ENCODE measurements around the gene RSRP1. TPM values are rescaled to one million over a fixed set of nuclear protein-coding genes. Genes with fewer than 3 reads are reported as not detected.
"Not testable (repeated sequence)": the region's sequence is repeated elsewhere in the genome, so short reads cannot be mapped to it uniquely, and the experiment has no call there.

Gene RSRP1
- total RNA-seq, 1 donor from 2014 or later: 124 TPM

DNA sequence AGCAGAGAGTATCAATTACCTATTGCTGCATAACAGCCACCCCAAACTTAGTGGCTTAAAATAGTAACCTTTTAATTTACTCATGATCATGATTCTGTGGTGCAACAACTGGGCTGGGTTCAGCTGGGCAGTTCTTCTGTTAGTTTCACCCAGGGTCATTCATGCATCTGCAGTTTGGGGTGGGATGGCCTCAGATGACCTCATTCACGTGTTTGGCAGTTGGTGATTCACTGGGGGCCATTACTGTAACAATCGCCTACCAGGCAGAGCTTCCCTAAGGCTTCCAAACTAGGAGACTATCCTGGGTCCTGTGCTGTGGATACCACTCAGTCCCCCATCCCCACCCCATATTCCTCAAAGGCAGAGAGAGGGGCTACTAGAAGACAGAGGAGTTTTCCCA is 31.1 kb upstream of the RSRP1 start:
- not testable (repeated sequence) for H3K4me3 Mint-ChIP-seq (ENCODE audit: low read depth); DNase-seq (ENCODE audit: low spot score, unreplicated experiment); H3K4me1 Mint-ChIP-seq (ENCODE audit: low read depth); H3K9me3 Mint-ChIP-seq (ENCODE audit: low read depth); H3K27ac Mint-ChIP-seq; H3K27me3 Mint-ChIP-seq; H3K36me3 Mint-ChIP-seq (ENCODE audit: insufficient read depth)

DNA sequence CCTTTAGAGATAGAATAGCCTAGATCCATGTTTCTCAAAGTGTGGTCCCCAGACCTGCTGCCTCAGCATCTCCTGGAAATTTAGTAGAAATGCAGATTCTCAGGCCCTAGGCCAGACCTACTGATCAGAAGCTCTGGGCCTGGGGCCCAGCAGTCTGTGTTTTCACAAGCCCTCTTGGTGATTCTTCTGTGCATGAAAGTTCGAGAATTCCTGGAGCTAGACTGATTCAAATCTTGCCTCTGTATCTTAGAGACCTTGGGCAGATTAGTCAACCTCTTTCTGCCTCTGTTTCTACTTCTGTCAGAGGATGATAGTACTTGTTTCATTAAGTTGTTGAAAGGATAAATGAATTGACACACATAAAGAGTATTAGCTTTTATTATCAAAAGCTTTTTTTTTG is 30.0 kb upstream of the RSRP1 start:
- H3K4me1 Mint-ChIP-seq (ENCODE audit: low read depth); H3K4me3 Mint-ChIP-seq (ENCODE audit: low read depth); DNase-seq (ENCODE audit: low spot score, unreplicated experiment); H3K36me3 Mint-ChIP-seq (ENCODE audit: insufficient read depth); H3K27ac Mint-ChIP-seq; H3K27me3 Mint-ChIP-seq; H3K9me3 Mint-ChIP-seq (ENCODE audit: low read depth): not testable (repeated sequence)

DNA sequence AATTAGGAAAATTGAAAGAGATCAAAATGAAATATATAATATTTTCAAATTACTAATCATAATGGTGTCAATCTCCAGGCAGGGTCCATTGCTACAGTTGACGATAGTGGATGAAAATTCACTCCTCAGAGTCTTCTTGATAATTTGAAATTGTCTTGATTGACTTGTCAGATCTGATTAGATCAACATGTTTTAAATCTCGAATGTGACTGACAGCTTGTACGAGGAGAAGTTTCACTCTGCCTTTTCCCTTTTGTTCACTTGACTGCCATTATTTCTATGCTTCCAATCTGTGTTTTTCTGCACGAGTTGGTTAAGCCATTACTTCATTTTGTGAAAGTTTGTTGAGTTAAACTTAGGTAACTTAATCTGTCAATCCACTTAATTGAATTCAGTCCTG is 28.4 kb upstream of the RSRP1 start:
- not testable (repeated sequence) for H3K27me3 Mint-ChIP-seq; H3K27ac Mint-ChIP-seq; DNase-seq (ENCODE audit: low spot score, unreplicated experiment); H3K36me3 Mint-ChIP-seq (ENCODE audit: insufficient read depth); H3K4me3 Mint-ChIP-seq (ENCODE audit: low read depth); H3K4me1 Mint-ChIP-seq (ENCODE audit: low read depth); H3K9me3 Mint-ChIP-seq (ENCODE audit: low read depth)

DNA sequence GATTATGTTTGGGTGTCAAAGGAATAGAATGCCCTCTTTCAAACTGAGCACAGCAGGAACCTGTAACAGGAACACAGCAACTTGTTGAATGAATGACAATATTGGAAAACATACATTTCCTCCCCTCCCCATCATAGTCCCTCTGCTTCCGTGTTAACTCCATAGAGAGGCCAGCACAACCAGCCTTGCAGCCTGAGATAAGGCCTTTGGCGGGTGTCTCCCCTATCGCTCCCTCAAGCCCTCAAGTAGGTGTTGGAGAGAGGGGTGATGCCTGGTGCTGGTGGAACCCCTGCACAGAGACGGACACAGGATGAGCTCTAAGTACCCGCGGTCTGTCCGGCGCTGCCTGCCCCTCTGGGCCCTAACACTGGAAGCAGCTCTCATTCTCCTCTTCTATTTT is 25.0 kb upstream of the RSRP1 start, which contains the start of gene RHD:
RHD (plus strand) TSS at position 272 of the 400 bp plus-strand sequence; CDS start at position 311, 39 bp downstream.
- H3K27me3 Mint-ChIP-seq; H3K27ac Mint-ChIP-seq; DNase-seq (ENCODE audit: low spot score, unreplicated experiment); H3K36me3 Mint-ChIP-seq (ENCODE audit: insufficient read depth); H3K4me1 Mint-ChIP-seq (ENCODE audit: low read depth); H3K4me3 Mint-ChIP-seq (ENCODE audit: low read depth); H3K9me3 Mint-ChIP-seq (ENCODE audit: low read depth): not testable (repeated sequence)

DNA sequence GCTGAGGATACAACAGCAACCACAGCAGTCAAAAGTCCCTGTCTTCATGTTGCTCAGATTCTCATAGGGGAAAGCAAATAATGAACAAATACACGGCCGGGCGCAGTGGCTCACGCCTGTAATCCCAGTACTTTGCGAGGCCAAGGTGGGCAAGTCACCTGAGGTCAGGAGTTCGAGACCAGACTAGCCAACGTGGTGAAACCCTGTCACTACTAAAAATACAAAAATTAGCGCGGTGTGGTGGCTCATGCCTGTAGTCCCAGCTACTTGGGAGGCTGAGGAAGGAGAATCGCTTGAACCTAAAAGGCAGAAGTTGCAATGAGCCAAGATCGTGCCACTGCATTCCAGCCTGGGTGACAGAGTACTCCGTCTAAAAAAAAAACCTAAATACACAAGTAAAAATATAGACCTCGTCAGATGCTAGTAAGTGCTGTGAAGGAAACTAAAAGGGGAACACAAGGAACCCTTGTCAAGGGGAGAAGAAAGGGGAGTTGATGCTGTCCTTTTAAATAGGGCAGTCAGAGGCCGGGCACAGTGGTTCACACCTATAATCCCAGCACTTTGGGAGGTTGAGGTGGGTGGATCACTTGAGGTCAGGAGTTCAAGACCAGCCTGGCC is 21.0 kb upstream of the RSRP1 start:
- H3K4me1 Mint-ChIP-seq (ENCODE audit: low read depth); H3K27ac Mint-ChIP-seq; DNase-seq (ENCODE audit: low spot score, unreplicated experiment); H3K9me3 Mint-ChIP-seq (ENCODE audit: low read depth); H3K27me3 Mint-ChIP-seq; H3K36me3 Mint-ChIP-seq (ENCODE audit: insufficient read depth): not testable (repeated sequence)
- H3K4me3 Mint-ChIP-seq (ENCODE audit: low read depth): peak overlapping the region; percentile 72

DNA sequence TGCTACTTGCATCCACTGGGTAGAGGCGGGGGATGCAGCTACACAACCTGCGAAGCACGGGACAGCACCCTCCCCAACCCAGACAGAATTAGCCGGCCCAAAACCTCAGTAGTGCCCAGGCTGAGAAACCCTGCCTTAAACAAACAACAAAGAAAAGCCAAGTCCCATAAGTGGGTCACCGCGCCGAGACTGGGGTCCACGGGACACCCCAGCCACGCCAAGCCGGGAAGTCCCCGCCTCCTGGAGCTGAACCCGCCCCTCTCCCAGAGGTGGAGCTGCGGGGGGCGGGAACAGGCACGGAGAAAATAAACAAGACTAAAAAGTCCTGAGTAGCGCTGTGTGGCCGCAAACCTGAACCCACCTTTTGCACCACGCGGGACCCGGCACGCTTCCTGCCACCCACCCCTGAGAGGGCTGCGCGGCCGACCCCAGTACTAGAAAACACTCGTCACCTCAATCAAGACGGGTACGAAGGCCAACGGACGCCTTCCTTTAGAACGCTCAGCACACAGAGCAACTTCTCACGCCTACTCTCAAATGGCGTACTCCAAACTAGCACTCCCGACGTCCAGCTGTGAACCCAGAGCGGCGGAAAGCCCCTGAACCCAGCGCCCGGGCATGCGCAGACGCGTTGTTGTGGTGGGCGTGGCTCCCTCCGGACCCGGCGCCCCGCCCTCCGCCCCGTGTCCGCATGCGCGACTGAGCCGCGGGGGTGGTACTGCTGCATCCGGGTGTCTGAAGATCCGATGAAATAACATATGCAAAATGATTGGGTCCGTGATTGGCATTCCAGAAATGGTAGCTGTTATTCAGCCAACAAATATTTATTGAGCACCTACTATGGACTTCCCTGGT is 20.3 kb upstream of the RSRP1 start:
- not testable (repeated sequence) for H3K27ac Mint-ChIP-seq; H3K27me3 Mint-ChIP-seq; H3K4me1 Mint-ChIP-seq (ENCODE audit: low read depth); H3K9me3 Mint-ChIP-seq (ENCODE audit: low read depth); H3K36me3 Mint-ChIP-seq (ENCODE audit: insufficient read depth)
- peak; percentile 55 for DNase-seq (ENCODE audit: low spot score, unreplicated experiment)
- H3K4me3 Mint-ChIP-seq (ENCODE audit: low read depth): peak overlapping the region; percentile 72

DNA sequence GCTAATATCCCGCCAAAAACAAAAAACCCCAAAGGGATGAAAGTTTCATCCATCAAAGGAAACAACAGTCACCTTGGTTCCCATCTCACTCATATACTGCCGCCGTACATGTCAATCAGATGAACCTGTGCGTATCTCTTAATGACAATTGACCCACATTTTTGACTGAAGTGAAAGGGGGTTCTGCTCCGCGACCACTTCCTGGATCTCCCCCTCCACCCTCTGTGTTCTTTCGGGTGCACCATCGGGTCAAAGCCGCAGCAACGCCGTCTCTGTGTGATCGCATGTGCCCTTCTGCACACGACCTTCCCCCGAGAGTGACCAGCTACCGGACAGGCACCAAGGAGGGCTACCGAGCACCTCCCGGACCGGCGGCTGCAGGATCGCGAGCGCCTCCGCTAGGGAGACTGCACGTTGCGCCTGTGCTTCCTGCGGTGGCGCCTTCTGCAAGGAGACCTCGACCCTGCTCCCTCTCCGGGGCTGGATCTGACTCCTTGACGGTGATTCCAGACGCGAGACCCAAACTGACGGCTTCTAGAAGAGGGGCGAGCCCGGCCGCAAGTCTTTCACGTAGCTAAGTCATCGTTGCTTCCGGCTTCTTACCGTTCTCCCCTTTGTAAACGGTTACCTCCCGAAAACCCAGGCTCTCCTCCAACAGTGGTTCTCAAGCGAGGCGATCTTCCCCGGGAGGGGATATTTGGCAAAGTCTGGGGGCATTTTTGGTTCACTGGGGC is 19.5 kb upstream of the RSRP1 start:
- H3K4me1 Mint-ChIP-seq (ENCODE audit: low read depth); H3K27me3 Mint-ChIP-seq; H3K27ac Mint-ChIP-seq; DNase-seq (ENCODE audit: low spot score, unreplicated experiment); H3K9me3 Mint-ChIP-seq (ENCODE audit: low read depth); H3K36me3 Mint-ChIP-seq (ENCODE audit: insufficient read depth): not testable (repeated sequence)
- H3K4me3 Mint-ChIP-seq (ENCODE audit: low read depth): peak overlapping the region; percentile 77

DNA sequence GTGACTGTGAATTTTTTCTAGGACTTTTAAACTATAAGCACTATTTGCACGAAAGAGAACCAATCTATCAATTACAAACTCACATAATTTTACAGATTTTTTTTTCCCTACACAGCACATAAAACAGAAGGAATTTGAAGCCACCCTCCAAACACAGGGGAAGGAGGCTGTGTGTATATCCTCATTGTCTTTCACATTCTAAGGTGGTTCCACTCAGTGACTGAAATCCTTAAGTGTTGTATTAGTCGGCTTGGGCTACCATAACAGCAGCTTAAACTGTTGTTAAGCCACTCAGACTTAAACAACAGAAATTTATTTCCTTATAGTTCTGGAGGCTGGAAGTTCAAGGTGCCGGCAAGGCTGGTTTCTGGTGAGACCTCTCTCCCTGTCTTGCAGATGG is 13.1 kb upstream of the RSRP1 start:
- not testable (repeated sequence) for DNase-seq (ENCODE audit: low spot score, unreplicated experiment); H3K4me1 Mint-ChIP-seq (ENCODE audit: low read depth); H3K4me3 Mint-ChIP-seq (ENCODE audit: low read depth); H3K27ac Mint-ChIP-seq; H3K27me3 Mint-ChIP-seq; H3K9me3 Mint-ChIP-seq (ENCODE audit: low read depth); H3K36me3 Mint-ChIP-seq (ENCODE audit: insufficient read depth)

DNA sequence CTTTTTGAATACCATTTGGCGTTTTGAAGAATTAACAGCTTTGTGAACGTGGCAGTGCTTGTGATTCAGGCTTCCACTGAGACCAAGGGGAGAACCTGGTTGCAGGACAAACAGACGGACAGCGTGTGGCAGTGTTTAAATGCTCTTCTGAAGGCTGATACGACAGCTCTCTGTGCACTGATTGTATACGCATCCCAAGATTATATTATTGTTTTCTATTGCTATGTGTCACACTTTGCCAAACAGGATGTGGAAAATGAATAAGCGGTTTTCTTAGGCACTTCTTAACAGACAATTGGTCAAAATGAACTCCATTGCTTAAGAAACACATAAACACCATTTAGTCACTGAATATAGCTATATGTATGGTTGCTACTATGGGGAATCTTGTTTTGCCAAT is 12.6 kb upstream of the RSRP1 start:
- H3K36me3 Mint-ChIP-seq (ENCODE audit: insufficient read depth); H3K9me3 Mint-ChIP-seq (ENCODE audit: low read depth); H3K4me1 Mint-ChIP-seq (ENCODE audit: low read depth); DNase-seq (ENCODE audit: low spot score, unreplicated experiment); H3K4me3 Mint-ChIP-seq (ENCODE audit: low read depth); H3K27me3 Mint-ChIP-seq; H3K27ac Mint-ChIP-seq: not testable (repeated sequence)

Measured in progenitor cell of endocrine pancreas (in vitro differentiated cells).